ENCODE measurements around the gene STARD9.
"Not testable (repeated sequence)": the region's sequence is repeated elsewhere in the genome, so short reads cannot be mapped to it uniquely, and the experiment has no call there.

STARD9 gene

GRCh38 chr15:42632105-42632675 is 56.8 kb downstream of the STARD9 start:
- no peak for FAIRE-seq

DNA sequence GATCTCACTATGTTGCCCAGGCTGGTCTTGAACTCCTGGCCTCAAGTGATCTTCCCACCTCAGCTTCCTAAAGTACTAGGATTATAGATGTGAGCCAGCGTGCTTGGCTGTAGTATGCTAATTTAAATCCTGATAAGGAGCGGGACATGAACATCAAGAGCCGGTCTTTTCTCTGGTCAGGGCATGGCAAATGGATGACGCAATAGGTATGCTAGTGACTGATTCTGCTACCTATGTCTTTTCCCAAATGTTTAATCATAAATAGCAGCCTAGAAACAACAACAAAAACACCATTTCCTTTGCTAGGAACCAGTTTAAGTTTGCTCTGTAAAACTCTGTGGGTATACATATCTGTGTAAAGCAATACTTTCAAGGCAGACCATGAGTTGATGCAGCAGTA is 64.7 kb downstream of the STARD9 start:
- FAIRE-seq = no peak

DNA sequence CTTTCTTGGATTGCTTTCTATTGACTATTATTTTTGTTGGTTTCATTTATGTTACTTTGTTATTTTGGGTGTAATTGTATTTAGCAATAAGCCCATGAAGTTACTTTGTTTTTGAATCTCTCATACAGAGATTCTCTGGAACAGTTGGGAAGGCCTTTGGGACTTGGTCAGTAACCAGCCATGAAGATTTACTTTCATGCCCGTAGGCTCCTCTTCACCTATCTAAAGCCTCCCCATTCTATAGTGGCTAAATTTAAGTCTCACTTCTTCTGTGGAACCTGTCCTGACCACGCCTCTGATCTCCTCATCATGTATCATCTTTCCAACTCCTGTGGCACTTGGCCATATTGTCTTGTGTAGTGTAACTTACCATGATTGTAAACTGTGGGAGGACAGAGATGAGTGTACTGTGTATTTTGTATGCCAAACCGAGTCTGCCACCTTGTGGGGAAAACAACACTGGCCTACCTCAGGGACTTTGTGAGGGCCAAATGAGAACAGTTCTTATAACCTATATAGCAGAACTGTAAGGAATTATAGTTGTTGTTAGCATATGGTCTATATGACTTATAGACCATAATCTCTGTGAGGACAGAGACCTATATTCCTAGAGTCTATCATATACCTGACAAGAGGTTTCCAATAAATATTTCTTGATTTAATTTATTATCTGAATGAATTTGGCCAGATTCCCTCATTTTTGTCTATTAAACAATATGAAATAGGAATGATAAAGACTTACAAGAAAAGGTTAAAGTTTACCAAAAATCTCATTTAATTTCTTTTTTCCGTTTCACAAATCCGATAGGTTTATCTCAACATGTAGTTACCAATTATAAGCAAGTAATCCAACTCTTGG is 75.0 kb downstream of the STARD9 start:
- peak; percentile 93 for FAIRE-seq

DNA sequence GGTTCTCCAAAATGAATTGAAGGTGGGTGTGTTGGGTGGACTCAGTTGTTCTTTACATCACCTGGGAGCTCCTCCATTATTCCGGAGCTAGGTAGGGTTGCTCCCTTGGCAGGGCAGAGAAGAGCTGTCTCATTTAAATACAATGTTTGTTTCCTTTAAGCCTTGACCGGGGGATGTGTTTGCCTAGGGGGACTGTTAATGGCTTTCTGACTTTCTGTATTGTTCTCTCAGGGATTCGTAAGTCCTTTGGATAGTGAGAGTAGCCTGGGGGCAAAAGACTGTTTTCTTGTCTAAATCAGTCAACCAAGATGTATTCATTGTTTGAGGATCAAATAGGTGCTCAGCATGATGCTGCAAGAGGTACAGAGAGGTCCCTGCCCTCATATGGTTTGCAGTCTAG is 90.4 kb downstream of the STARD9 start:
- FAIRE-seq = no peak

DNA sequence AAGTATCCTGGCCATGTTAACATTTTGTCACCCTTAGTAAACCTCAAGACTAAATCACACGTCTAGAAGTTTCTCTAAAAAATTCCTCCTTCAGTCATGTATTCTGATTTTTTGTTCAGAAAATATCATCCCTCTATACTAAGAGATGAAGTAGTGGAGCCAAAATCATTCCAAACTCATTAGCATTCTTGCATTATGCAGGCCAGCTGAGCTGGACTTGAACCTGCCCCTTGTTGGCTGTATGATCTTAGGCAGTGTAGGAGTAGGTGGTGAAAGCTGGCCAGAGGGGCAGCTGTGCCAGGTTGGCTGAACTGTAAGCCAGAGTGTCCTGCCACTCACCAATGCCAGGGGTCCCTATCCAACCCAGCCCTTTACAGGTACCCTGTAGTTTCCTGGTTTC is 92.4 kb downstream of the STARD9 start:
- FAIRE-seq = no peak

DNA sequence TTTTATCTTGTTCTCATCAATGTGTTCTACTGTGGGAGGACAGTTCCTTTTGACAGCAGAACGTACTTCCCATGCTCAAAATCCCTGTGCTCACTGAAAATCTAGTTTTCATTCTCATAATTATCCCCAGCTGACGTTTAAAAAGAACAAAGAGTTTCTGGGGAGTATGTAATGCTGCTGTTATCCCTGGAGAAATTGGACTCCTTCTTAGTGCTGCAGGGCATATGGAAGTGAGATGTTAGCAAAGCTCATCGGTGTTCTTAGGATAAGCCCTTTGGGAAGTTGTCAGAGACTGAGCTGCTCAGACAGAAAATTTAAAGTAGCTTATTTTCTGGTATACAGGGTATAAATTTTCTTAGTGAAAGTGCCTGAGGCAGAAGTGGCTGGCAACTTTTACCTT is 95.0 kb downstream of the STARD9 start:
- FAIRE-seq = no peak

DNA sequence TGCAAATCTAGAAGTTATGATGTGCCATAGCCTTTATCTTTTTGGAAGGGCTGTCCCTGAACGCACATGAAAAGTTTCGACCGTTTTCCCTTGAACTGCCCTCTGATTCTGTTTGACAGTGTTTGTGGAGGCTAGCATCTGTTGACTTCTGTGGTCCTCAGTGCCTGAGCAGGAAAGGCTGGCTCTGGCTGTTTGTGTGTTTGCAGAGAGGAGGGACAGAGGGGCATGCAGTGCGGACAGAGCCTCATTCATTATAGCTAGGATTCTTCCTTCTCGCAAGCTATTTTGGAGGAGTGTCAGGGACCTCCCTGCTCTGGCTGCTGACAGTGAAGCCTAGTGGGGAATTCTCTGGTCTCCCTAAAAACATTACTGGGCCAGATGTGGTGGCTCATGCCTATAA is 97.0 kb downstream of the STARD9 start:
- FAIRE-seq = no peak

GRCh38 chr15:42674472-42674871 is 99.1 kb downstream of the STARD9 start:
- FAIRE-seq = no peak

DNA sequence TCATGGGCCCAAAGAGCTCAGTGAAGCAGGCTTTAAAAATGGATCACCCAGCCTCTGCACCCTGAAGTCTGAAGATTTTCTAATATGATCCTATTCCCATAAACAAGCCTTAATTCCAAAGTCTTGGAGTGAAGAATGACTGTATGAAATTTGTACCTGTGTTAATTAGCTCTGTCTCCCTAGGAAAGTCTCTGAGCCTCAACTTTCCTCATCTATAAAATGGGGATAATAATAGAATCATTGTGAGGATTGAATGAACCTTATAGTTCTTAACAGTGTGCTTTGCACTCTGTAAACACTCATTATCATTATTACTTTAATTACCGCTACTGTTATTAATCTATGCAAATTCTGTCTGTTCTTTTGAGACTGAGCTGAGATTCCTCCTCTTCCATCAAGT is 99.6 kb downstream of the STARD9 start:
- FAIRE-seq = no peak

DNA sequence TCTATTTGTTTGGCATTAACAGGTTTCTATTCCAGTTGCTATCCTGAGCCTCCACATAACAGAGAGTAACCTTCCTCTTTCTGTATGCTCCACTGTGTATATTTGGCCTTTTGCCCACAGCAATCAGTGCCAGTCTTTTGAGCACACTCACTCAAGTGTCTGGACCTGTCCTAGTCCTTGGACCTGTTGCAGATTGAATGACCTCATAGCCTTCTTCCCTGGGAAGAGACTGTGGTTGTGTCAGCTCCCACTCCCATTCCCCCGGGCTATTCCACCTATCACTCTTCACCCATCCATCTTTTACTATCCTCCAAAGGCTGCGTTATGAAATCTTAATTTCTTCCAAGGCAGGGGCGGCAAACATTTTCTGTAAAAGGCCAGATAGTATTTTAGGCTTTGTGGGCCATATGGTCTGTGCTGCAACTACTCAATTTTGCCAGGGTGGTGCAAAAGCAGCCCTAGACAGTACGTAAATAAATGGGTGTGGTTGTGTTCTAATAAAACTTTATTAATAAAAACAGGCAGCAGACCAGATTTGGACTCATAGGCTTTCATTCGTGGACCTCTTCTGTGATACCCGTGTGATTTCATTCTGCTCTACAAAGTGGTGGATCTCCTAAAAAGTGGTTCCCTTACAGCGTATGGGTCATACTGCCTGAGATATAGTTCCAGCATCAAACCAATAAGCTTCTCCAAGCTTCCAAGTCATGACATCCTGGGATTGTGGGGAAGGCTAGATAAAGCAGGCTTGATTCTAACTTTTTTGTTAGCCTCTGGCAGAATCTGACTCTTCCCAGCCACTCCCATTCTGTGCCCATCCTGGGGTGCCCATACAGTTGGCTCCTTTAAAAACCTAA is 104.1 kb downstream of the STARD9 start:
- FAIRE-seq = no peak

DNA sequence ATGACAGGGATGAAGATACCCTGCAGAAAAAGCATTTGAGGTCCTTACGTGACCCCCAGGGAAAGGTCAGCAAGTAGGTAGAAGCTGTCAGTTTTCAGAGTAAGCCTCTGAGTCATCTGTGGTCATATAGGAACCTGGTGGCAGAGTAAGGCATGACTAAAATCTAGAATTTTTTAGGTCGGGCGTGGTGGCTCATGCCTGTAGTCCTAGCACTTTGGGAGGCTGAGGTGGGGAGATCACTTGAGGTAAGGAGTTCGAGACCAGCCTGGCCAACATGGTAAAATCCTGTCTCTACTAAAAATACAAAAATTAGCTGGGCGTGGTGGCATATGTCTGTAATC is 104.7 kb downstream of the STARD9 start:
- not testable (repeated sequence) for FAIRE-seq

DNA sequence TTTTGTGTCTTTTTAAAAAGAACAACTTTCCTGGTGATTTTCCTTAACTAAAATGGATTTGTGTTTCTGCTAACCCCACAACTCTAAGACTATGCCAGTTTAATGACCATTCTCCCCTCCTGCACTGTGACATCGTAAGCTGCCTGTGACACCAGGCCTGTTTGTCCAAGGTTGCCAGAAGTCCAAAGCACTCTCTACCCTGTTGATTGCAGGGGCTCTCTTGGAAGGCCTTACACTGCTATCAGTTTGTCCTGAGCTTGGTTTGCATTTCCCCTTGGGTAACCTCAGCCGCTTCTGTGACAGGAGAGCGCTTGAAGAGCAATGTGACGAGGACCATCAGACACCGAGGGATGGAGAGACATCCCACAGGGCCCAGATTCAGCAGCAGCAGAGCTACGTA is 105.7 kb downstream of the STARD9 start:
- FAIRE-seq = no peak

GRCh38 chr15:42686281-42686680 is 110.9 kb downstream of the STARD9 start:
- FAIRE-seq = no peak

- no peak for FAIRE-seq
These were observed 112.3 kb downstream of the STARD9 start for GRCh38 chr15:42687740-42688139.

- no peak for FAIRE-seq
These were observed 112.9 kb downstream of the STARD9 start for GRCh38 chr15:42688301-42688700.

DNA sequence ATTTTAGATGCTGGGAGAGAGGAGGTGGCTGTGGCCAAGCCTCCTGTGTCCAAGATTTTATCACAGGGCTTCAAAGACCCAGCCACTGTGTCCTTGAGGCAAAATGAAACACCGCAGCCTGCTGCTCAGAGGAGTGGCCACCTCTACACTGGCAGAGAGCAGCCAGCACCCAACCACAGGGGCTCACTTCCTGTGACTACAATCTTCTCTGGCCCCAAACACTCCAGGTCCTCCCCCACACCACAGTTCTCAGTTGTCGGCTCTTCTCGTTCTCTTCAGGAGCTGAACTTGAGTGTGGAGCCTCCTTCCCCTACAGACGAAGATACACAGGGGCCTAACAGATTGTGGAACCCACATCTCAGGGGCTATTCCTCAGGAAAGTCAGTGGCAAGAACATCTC is 115.9 kb downstream of the STARD9 start:
- FAIRE-seq = no peak

DNA sequence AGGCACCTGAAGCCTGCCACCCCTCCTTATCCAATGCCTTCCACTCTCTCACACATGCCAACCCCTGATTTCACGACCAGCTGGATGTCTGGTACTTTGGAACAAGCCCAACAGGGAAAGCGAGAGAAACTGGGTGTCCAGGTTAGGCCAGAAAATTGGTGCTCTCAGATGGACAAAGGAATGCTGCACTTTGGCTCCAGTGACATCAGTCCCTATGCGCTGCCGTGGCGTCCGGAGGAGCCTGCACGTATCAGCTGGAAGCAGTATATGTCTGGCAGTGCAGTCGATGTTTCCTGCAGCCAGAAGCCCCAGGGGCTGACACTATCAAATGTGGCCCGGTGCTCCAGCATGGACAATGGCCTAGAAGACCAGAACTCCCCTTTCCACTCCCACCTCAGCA is 116.4 kb downstream of the STARD9 start:
- no peak for FAIRE-seq

GRCh38 chr15:42692536-42692935 is 117.1 kb downstream of the STARD9 start:
- FAIRE-seq = no peak

GRCh38 chr15:42692997-42693396 is 117.6 kb downstream of the STARD9 start:
- no peak for FAIRE-seq

DNA sequence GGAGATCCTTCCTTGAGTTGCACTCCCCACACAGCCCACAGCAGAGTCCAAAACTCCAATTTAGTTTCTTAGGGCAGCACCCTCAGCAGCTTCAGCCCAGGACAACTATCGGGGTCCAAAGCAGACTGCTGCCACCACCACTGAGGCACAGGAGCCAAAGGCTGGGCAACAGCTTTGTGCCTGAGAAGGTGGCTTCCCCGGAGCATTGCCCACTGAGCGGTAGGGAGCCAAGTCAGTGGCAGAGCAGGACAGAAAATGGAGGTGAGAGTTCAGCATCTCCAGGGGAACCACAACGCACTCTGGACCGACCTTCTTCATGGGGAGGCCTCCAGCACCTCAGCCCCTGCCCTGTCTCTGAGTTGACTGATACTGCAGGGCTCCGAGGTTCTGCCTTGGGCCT is 118.1 kb downstream of the STARD9 start:
- no peak for FAIRE-seq

- FAIRE-seq = no peak
These were observed 118.5 kb downstream of the STARD9 start for GRCh38 chr15:42693942-42694341.

- FAIRE-seq = no peak
These were observed 119.0 kb downstream of the STARD9 start for GRCh38 chr15:42694398-42694797.

DNA sequence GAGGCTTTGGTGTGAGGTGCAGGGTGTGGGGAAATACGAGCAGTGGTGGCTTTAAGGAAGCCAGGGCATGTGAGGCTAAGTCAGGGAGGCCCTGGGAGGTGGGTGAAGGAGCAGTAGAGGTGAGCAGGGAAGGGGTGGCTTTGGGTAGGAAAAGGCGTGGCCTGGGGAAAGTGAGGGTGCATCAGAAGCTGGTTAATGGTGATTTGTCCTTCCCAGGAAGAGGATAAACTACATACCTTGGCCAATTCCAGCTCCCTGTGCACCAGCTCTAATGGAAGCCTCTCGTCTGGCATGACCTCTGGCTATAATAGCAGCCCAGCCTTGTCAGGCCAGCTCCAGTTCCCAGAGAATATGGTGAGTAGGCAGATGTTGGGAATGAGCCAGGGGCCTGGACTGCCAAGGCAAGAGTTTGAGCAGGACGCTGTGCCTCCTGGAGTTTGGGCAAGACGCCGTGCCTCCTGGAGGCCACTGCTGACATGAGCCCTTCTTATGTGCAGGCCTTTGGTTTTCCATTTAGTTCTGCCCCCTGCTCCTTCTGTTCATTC is 120.2 kb downstream of the STARD9 start:
- no peak for FAIRE-seq

GRCh38 chr15:42696626-42697025 is 121.2 kb downstream of the STARD9 start:
- no peak for FAIRE-seq

Measured in A204.1 (cell line).